Endothelial cell of umbilical vein (primary cell): Measurements from ENCODE around the gene METAP1.
"Not testable (repeated sequence)": the region's sequence is repeated elsewhere in the genome, so short reads cannot be mapped to it uniquely, and the experiment has no call there.

Source experiments
- CTCF ChIP-seq, 2 donors: IDR thresholded peaks; 1 replicate in 1 of 2; 2 replicates in 1 of 2; pipeline ENCODE4 v1.5.1; 2011; ENCODE audit warnings: low read length in 2 of 2, mild to moderate bottlenecking in 2 of 2, moderate library complexity in 2 of 2, control low read depth in 1 of 2, inconsistent platforms in 1 of 2, low read depth in 1 of 2; ENCODE audit not compliant: insufficient read depth in 1 of 2; ENCODE audit errors: extremely low read depth in 1 of 2
- EZH2 ChIP-seq: IDR thresholded peaks from 2 replicates; pipeline ENCODE4 v1.6.1; 2012; ENCODE audit warnings: borderline replicate concordance, low read depth, mild to moderate bottlenecking, moderate library complexity, low read length, inconsistent platforms; ENCODE audit not compliant: severe bottlenecking
- GATA2 ChIP-seq: IDR thresholded peaks from 2 replicates; pipeline ENCODE4 v1.7.0; 2011; ENCODE audit warnings: low read depth, mild to moderate bottlenecking, moderate library complexity, mixed read lengths, low read length; ENCODE audit not compliant: insufficient read length, insufficient read depth
- POLR2A ChIP-seq: IDR thresholded peaks from 2 replicates; pipeline ENCODE4 v1.6.1; 2012; ENCODE audit warnings: low read depth, mild to moderate bottlenecking, control low read depth, low read length

GRCh38 chr4:99099814-99100213 lies 104.3 kb downstream of the METAP1 start:
- TF ChIP-seq CTCF (IDR thresholded peaks at IDR 0.05; ENCODE audit: extremely low read depth in 1 of 2, insufficient read depth in 1 of 2, low read depth in 1 of 2, low read length in 2 of 2); GATA2; EZH2; POLR2A: not testable (repeated sequence)
